ENCODE data around the gene PROM2. TPM values are rescaled to one million over a fixed set of nuclear protein-coding genes. Genes with fewer than 3 reads are reported as not detected.

The PROM2 gene
- total RNA-seq, 2 donors from 2014 or later = 2.2 to 2.3 TPM

GRCh38 chr2:95320986-95321767 lies 46.9 kb downstream of the PROM2 start:
- H3K9ac ChIP-seq (ENCODE audit: extremely low read depth, low read length, poor library complexity, severe bottlenecking) = no peak overlapping the region
- Mint-ChIP-seq H3K4me3 (no peak overlapping the region), H3K27me3 (ENCODE audit: insufficient read depth) (no peaks in the 10 kb centered on the region), H3K9me3 (no peaks in the 10 kb centered on the region), H3K36me3 (ENCODE audit: low read depth) (no peaks in the 10 kb centered on the region), H3K4me1 (no peaks in the 10 kb centered on the region), H3K27ac (no peak overlapping the region)
- H3K4me3 ChIP-seq (ENCODE audit: low read length) = no peak overlapping the region
- no peaks in the 10 kb centered on the region for H3K27me3 ChIP-seq (ENCODE audit: control insufficient read depth, insufficient read depth, low read length, poor library complexity, severe bottlenecking)
- DNase-seq = no peak
- 90 to 91% methylated on average over 10 to 18 of the region's 18 CpGs for WGBS, 2 experiments (ENCODE audit: insufficient coverage in 1 of 2, insufficient read length in 1 of 2)
- H3K4me1 ChIP-seq (ENCODE audit: control insufficient read depth, insufficient read depth, low read length) = no peaks in the 10 kb centered on the region
- H3K36me3 ChIP-seq (ENCODE audit: control insufficient read depth, insufficient read depth, low read length) = no peaks in the 10 kb centered on the region
- H3K27ac ChIP-seq (ENCODE audit: low read depth, low read length) = no peak overlapping the region
- H3K9me3 ChIP-seq (ENCODE audit: control insufficient read depth, low read length) = peaks cover 3% of the 10 kb centered on the region
- no peak for TF ChIP-seq CTCF (conservative IDR thresholded peaks at IDR 0.05)

- Mint-ChIP-seq H3K27ac (no peak overlapping the region), H3K27me3 (ENCODE audit: insufficient read depth) (no peaks in the 10 kb centered on the region), H3K4me3 (no peak overlapping the region), H3K9me3 (no peaks in the 10 kb centered on the region), H3K36me3 (ENCODE audit: low read depth) (no peaks in the 10 kb centered on the region), H3K4me1 (no peaks in the 10 kb centered on the region)
- no peak overlapping the region for H3K27ac ChIP-seq (ENCODE audit: low read depth, low read length)
- H3K9ac ChIP-seq (ENCODE audit: extremely low read depth, low read length, poor library complexity, severe bottlenecking) = no peak overlapping the region
- no peaks in the 10 kb centered on the region for H3K27me3 ChIP-seq (ENCODE audit: control insufficient read depth, insufficient read depth, low read length, poor library complexity, severe bottlenecking)
- peak; percentile 79 for DNase-seq
- no peaks in the 10 kb centered on the region for H3K36me3 ChIP-seq (ENCODE audit: control insufficient read depth, insufficient read depth, low read length)
- H3K9me3 ChIP-seq (ENCODE audit: control insufficient read depth, low read length) = peaks cover 3% of the 10 kb centered on the region
- no peaks in the 10 kb centered on the region for H3K4me1 ChIP-seq (ENCODE audit: control insufficient read depth, insufficient read depth, low read length)
- WGBS, 2 experiments (ENCODE audit: insufficient coverage in 1 of 2, insufficient read length in 1 of 2) = 81 to 88% methylated on average over 15 to 26 of the region's 26 CpGs
- no peak overlapping the region for H3K4me3 ChIP-seq (ENCODE audit: low read length)
- peak; percentile 76 for TF ChIP-seq CTCF (conservative IDR thresholded peaks at IDR 0.05)
Observed at GRCh38 chr2:95323347-95324155, 49.3 kb downstream of the PROM2 start.

GRCh38 chr2:95325026-95325425 lies 50.8 kb downstream of the PROM2 start:
- H3K9me3 ChIP-seq (ENCODE audit: control insufficient read depth, low read length) = peaks cover 3% of the 10 kb centered on the region
- no peak for DNase-seq
- H3K27ac ChIP-seq (ENCODE audit: low read depth, low read length) = no peak overlapping the region
- H3K27me3 Mint-ChIP-seq (ENCODE audit: insufficient read depth) = no peaks in the 10 kb centered on the region
- H3K27ac Mint-ChIP-seq = no peak overlapping the region
- H3K4me1 Mint-ChIP-seq = no peaks in the 10 kb centered on the region
- H3K4me1 ChIP-seq (ENCODE audit: control insufficient read depth, insufficient read depth, low read length) = no peaks in the 10 kb centered on the region
- TF ChIP-seq CTCF (conservative IDR thresholded peaks at IDR 0.05) = no peak
- 91 to 96% methylated on average over 8 to 13 of the region's 13 CpGs for WGBS, 2 experiments (ENCODE audit: insufficient coverage in 1 of 2, insufficient read length in 1 of 2)
- H3K36me3 Mint-ChIP-seq (ENCODE audit: low read depth) = no peaks in the 10 kb centered on the region
- H3K36me3 ChIP-seq (ENCODE audit: control insufficient read depth, insufficient read depth, low read length) = no peaks in the 10 kb centered on the region
- H3K4me3 ChIP-seq (ENCODE audit: low read length) = no peak overlapping the region
- no peaks in the 10 kb centered on the region for H3K27me3 ChIP-seq (ENCODE audit: control insufficient read depth, insufficient read depth, low read length, poor library complexity, severe bottlenecking)
- H3K9ac ChIP-seq (ENCODE audit: extremely low read depth, low read length, poor library complexity, severe bottlenecking) = no peak overlapping the region
- H3K9me3 Mint-ChIP-seq = no peaks in the 10 kb centered on the region
- no peak overlapping the region for H3K4me3 Mint-ChIP-seq
